Upper lobe of right lung (tissue), 1 donor: ENCODE data around the gene ZBED2. TPM values are rescaled to one million over a fixed set of nuclear protein-coding genes. Genes with fewer than 3 reads are reported as not detected.

Experiments used
- ATAC-seq: fragments of 200-7000 bp; cut with Tn5 transposase; one replicate; pipeline ENCODE4 v1.9.1; 2020; ENCODE audit warnings: mild to moderate bottlenecking, moderate library complexity
- DNase-seq: peaks from one replicate; pipeline ENCODE4 v3.0.0-alpha.2; 2020
- H3K27ac ChIP-seq: fragments of 200-600 bp; one replicate; pipeline ENCODE4 v1.8.0; 2022
- H3K27me3 ChIP-seq: fragments of 200-600 bp; one replicate; pipeline ENCODE4 v1.8.0; 2022; ENCODE audit warnings: mild to moderate bottlenecking
- H3K36me3 ChIP-seq: fragments of 200-600 bp; one replicate; pipeline ENCODE4 v1.8.0; 2022
- H3K4me1 ChIP-seq: fragments of 200-600 bp; one replicate; pipeline ENCODE4 v1.8.0; 2022
- H3K4me3 ChIP-seq: fragments of 200-600 bp; one replicate; pipeline ENCODE4 v1.8.0; 2022; ENCODE audit warnings: mild to moderate bottlenecking
- H3K9me3 ChIP-seq: fragments of 200-600 bp; one replicate; pipeline ENCODE4 v1.8.0; 2022
- CTCF ChIP-seq: fragments of 200-600 bp; IDR thresholded peaks from one replicate; pipeline ENCODE4 v1.8.0; 2022; ENCODE audit warnings: antibody characterized with exemption
- intact Hi-C: fragments of 100-400 bp; cut with DNase I; formaldehyde crosslinking; loops from one replicate; pipeline ENCODE4 v1.11.0; 2022
- total RNA-seq: library from RNA; stranded (reverse); fragmentation: NEBNext Ultra II Directional; extraction: Animal tissue kit (Norgen Biotek cat#: 25700); gene quantifications from one replicate; pipeline ENCODE4 v1.2.1, GENCODE V29; 2021
- donor health status: DM: no; HTN: yes; CAD: no; lungs with severe emphysema.

Gene ZBED2
- total RNA-seq, 1 donor from 2014 or later = 6.4 TPM

GRCh38 chr3:111616417-111617105, 21.4 kb upstream of the ZBED2 start:
- TF ChIP-seq CTCF = peak; percentile 21
- Histone ChIP-seq H3K4me3 (no peak overlapping the region), H3K36me3 (no peaks in the 10 kb centered on the region), H3K4me1 (no peaks in the 10 kb centered on the region), H3K27ac (no peak overlapping the region), H3K27me3 (no peaks in the 10 kb centered on the region), H3K9me3 (no peaks in the 10 kb centered on the region)
- peak; percentile 88 for ATAC-seq
- intact Hi-C loops = no loop called here
- no peak for DNase-seq

- Histone ChIP-seq H3K4me3 (no peak overlapping the region), H3K27me3 (no peaks in the 10 kb centered on the region), H3K36me3 (no peaks in the 10 kb centered on the region), H3K27ac (no peak overlapping the region), H3K4me1 (no peaks in the 10 kb centered on the region), H3K9me3 (no peaks in the 10 kb centered on the region)
- intact Hi-C loops = no loop called here
- DNase-seq (no peak), ATAC-seq (no peak)
- no peak for TF ChIP-seq CTCF
Measured at GRCh38 chr3:111615880-111616279, 20.7 kb upstream of the ZBED2 start.

- H3K4me1 ChIP-seq = no peaks in the 10 kb centered on the region
- intact Hi-C loops = no loop called here
- TF ChIP-seq CTCF = no peak
- no peaks in the 10 kb centered on the region for H3K9me3 ChIP-seq
- no peak overlapping the region for H3K4me3 ChIP-seq
- H3K36me3 ChIP-seq = no peaks in the 10 kb centered on the region
- H3K27me3 ChIP-seq = no peaks in the 10 kb centered on the region
- no peak for ATAC-seq
- no peak for DNase-seq
- H3K27ac ChIP-seq = no peak overlapping the region
Measured at GRCh38 chr3:111613294-111613693, 18.1 kb upstream of the ZBED2 start.

- H3K4me3 ChIP-seq = no peak overlapping the region
- intact Hi-C loops = no loop called here
- H3K4me1 ChIP-seq = no peaks in the 10 kb centered on the region
- DNase-seq (no peak), ATAC-seq (no peak)
- no peak for TF ChIP-seq CTCF
- H3K9me3 ChIP-seq = no peaks in the 10 kb centered on the region
- no peaks in the 10 kb centered on the region for H3K27me3 ChIP-seq
- H3K27ac ChIP-seq = no peak overlapping the region
- H3K36me3 ChIP-seq = no peaks in the 10 kb centered on the region
Measured at GRCh38 chr3:111610612-111611054, 15.5 kb upstream of the ZBED2 start.

GRCh38 chr3:111610189-111610588, 15.0 kb upstream of the ZBED2 start:
- ATAC-seq (no peak), DNase-seq (no peak)
- H3K36me3 ChIP-seq = no peaks in the 10 kb centered on the region
- no peak overlapping the region for H3K27ac ChIP-seq
- intact Hi-C loops = no loop called here
- no peaks in the 10 kb centered on the region for H3K9me3 ChIP-seq
- H3K4me1 ChIP-seq = no peaks in the 10 kb centered on the region
- no peak for TF ChIP-seq CTCF
- H3K27me3 ChIP-seq = no peaks in the 10 kb centered on the region
- H3K4me3 ChIP-seq = no peak overlapping the region

- Histone ChIP-seq H3K9me3 (no peaks in the 10 kb centered on the region), H3K27ac (no peak overlapping the region), H3K36me3 (no peaks in the 10 kb centered on the region), H3K27me3 (no peaks in the 10 kb centered on the region), H3K4me3 (no peak overlapping the region), H3K4me1 (no peaks in the 10 kb centered on the region)
- ATAC-seq (no peak), DNase-seq (no peak)
- TF ChIP-seq CTCF = no peak
- intact Hi-C loops = no loop called here
Measured at GRCh38 chr3:111609700-111610099, 14.6 kb upstream of the ZBED2 start.
